Loucy (cell line): ENCODE measurements around the gene CHST12.
"Not testable (repeated sequence)": the region's sequence is repeated elsewhere in the genome, so short reads cannot be mapped to it uniquely, and the experiment has no call there.

Experiments used
- H2AFZ ChIP-seq: fragments of 200-600 bp; sonication (generic); 2 replicates; pipeline ENCODE4 v1.6.0; 2016; ENCODE audit warnings: antibody characterized with exemption, mild to moderate bottlenecking, low read length, moderate library complexity
- H3F3A ChIP-seq: fragments of 200-600 bp; 2 replicates; pipeline ENCODE4 v1.6.0; 2016; ENCODE audit warnings: antibody characterized with exemption, low read depth, mild to moderate bottlenecking
- H3K27me3 ChIP-seq: fragments of 200-600 bp; sonication (generic); 2 replicates; pipeline ENCODE4 v1.6.1; 2014; ENCODE audit warnings: low read length, mild to moderate bottlenecking; ENCODE audit not compliant: insufficient read depth, poor library complexity, severe bottlenecking
- H3K36me3 ChIP-seq: fragments of 200-600 bp; sonication (generic); 2 replicates; pipeline ENCODE4 v1.6.1; 2016; ENCODE audit warnings: low read length; ENCODE audit not compliant: insufficient read depth
- H3K4me1 ChIP-seq: fragments of 200-600 bp; sonication (generic); 2 replicates; pipeline ENCODE4 v1.5.1; 2014; ENCODE audit warnings: low read length, mild to moderate bottlenecking; ENCODE audit not compliant: insufficient read depth, poor library complexity, severe bottlenecking
- H3K4me2 ChIP-seq: fragments of 200-600 bp; sonication (generic); 2 replicates; pipeline ENCODE4 v1.6.0; 2014; ENCODE audit warnings: antibody characterized with exemption, low read length, low read depth, mild to moderate bottlenecking; ENCODE audit not compliant: poor library complexity, severe bottlenecking
- H3K4me3 ChIP-seq: fragments of 200-600 bp; sonication (generic); 2 replicates; pipeline ENCODE4 v1.5.1; 2014; ENCODE audit warnings: low read length, mild to moderate bottlenecking, mixed read lengths; ENCODE audit not compliant: poor library complexity, severe bottlenecking
- H3K79me2 ChIP-seq: fragments of 200-600 bp; sonication (generic); 2 replicates; pipeline ENCODE4 v1.6.1; 2014; ENCODE audit warnings: low read length; ENCODE audit not compliant: insufficient read depth
- H3K9ac ChIP-seq: fragments of 200-600 bp; sonication (generic); 2 replicates; pipeline ENCODE4 v1.6.0; 2014; ENCODE audit warnings: mild to moderate bottlenecking, low read depth, low read length, moderate library complexity; ENCODE audit not compliant: poor library complexity, severe bottlenecking
- H3K9me2 ChIP-seq: fragments of 200-600 bp; sonication (generic); replicated peaks from 2 replicates; pipeline ENCODE4 v1.6.1; 2016; ENCODE audit warnings: low read depth, low read length, mixed read lengths
- H3K9me3 ChIP-seq: fragments of 200-600 bp; sonication (generic); 2 replicates; pipeline ENCODE4 v1.6.1; 2014; ENCODE audit warnings: mild to moderate bottlenecking, antibody characterized with exemption, low read length, low read depth; ENCODE audit not compliant: insufficient read depth
- H4K20me1 ChIP-seq: fragments of 200-600 bp; sonication (generic); 2 replicates; pipeline ENCODE4 v1.6.0; 2014; ENCODE audit warnings: antibody characterized with exemption, low read length, mild to moderate bottlenecking; ENCODE audit not compliant: insufficient read depth, poor library complexity, severe bottlenecking
- EZH2phosphoT487 ChIP-seq: fragments of 200-600 bp; IDR thresholded peaks from 2 replicates; pipeline ENCODE4 v1.6.1; 2018; ENCODE audit warnings: antibody characterized with exemption, mild to moderate bottlenecking, moderate library complexity, borderline replicate concordance
- TF ChIP-seq, protein P1 (sequence below): fragments of 200-600 bp; sonication (generic); conservative IDR thresholded peaks from 2 replicates; pipeline ENCODE4 v1.5.1; 2014; ENCODE audit warnings: mild to moderate bottlenecking, antibody characterized with exemption, low read length

Gene CHST12

DNA sequence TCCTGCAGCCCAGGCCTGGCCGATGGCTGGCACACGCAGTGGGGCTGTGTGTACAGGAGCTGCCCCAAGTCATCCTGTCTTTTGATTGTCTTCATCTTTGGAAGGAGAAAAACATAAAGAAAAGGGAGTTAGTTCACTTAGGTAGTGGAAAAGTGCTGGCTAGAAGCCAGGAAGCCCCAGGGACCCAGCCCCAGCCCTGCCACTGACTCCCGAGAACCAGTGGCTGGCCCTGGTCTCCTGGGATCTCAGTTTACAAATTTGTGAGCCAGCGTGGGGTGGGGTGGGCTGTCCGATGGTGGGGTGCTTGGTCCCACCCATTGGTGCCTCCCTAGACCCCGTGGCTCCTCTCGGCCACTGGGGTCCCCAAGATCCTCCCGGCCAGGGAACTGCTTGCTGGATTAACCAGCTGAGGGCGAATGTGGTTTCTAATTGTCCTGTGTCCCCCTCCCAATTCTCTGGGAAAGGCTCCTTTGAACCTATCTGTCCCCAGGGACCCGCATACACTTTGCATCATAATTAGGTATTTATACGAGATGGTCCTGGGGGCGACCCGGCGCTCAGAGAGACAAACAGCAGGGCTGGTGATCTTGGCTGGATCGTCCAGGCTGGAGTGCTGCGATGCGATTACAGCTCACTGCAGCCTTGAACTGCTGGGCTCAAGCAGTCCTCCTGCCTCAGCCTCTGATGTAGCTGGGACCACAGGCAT is 16.3 kb upstream of the CHST12 start:
- Histone ChIP-seq H3K27me3 (no peaks in the 10 kb centered on the region), H3F3A (no peaks in the 10 kb centered on the region), H3K9me3 (no peaks in the 10 kb centered on the region), H3K4me1 (no peaks in the 10 kb centered on the region), H3K9me2 (no peaks in the 10 kb centered on the region), H4K20me1 (no peaks in the 10 kb centered on the region), H3K9ac (no peak overlapping the region), H3K4me3 (no peak overlapping the region), H3K36me3 (peaks cover 6% of the 10 kb centered on the region; the same call in 1 of the 2 replicates), H3K4me2 (no peak overlapping the region), H2AFZ (no peak overlapping the region), H3K79me2 (no peaks in the 10 kb centered on the region)
- TF ChIP-seq, protein P1, sequence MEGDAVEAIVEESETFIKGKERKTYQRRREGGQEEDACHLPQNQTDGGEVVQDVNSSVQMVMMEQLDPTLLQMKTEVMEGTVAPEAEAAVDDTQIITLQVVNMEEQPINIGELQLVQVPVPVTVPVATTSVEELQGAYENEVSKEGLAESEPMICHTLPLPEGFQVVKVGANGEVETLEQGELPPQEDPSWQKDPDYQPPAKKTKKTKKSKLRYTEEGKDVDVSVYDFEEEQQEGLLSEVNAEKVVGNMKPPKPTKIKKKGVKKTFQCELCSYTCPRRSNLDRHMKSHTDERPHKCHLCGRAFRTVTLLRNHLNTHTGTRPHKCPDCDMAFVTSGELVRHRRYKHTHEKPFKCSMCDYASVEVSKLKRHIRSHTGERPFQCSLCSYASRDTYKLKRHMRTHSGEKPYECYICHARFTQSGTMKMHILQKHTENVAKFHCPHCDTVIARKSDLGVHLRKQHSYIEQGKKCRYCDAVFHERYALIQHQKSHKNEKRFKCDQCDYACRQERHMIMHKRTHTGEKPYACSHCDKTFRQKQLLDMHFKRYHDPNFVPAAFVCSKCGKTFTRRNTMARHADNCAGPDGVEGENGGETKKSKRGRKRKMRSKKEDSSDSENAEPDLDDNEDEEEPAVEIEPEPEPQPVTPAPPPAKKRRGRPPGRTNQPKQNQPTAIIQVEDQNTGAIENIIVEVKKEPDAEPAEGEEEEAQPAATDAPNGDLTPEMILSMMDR = no peak
- TF ChIP-seq EZH2phosphoT487 = no peak

DNA sequence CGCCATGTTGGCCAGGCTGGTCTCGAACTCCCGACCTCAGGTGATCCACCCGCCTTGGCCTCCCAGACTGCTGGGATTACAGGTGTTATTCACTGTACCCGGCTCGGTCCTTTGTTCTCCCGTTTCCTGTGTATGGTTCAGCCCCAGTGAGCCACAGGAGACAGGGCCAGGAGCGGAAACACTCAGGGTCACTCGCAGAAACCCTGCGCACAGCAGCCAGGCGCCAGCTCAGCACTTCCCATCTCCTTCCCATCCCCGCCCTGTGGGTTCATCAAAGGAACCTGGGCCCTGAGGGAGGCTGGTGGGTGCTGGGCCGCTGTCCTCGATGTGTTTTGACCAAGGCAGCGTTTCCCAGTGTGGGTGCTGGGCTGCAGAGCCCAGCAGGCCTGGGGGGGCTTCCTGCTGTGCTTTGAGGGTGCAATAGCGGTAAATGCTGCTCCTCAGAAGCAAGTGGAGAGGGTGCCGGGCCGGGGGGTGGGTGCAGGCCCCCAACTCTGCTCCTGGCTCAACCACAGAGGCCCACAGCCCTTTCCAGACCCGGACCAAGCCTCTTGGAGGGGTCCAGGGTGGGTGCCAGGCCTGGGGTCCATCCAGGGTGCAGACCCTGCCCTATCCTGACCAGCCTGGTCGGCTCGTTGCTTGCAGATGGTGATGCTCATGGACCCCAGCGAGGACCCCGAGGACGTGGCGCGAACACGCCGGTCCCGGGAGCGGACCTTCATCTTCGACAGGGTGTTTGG is 15.3 kb upstream of the CHST12 start:
- H3K36me3 ChIP-seq = peaks cover 4% of the 10 kb centered on the region; the same call in 1 of the 2 replicates
- no peak for TF ChIP-seq EZH2phosphoT487
- TF ChIP-seq, protein P1 = no peak
- no peaks in the 10 kb centered on the region for H3K4me1 ChIP-seq
- H3K9me2 ChIP-seq = no peaks in the 10 kb centered on the region
- no peaks in the 10 kb centered on the region for H4K20me1 ChIP-seq
- no peak overlapping the region for H2AFZ ChIP-seq
- no peaks in the 10 kb centered on the region for H3K27me3 ChIP-seq
- no peaks in the 10 kb centered on the region for H3K79me2 ChIP-seq
- no peak overlapping the region for H3K4me3 ChIP-seq
- no peak overlapping the region for H3K4me2 ChIP-seq
- H3K9me3 ChIP-seq = no peaks in the 10 kb centered on the region
- H3F3A ChIP-seq = no peaks in the 10 kb centered on the region
- H3K9ac ChIP-seq = no peak overlapping the region

DNA sequence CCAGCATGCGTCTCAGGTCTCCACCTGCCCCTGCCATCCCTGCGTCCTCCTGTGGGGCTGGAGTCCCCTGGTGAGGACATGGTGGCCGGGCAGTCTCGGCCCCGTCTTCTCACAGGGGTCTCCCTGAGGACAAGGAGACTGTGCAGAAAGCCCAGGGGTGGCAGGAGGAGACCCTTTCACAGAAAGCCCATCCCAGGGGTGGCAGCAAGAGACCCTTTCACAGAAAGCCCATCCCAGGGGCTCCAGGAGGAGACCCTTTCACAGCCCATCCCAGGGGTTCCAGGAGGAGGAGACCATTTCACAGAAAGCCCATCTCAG is 14.8 kb upstream of the CHST12 start:
- Histone ChIP-seq H3F3A (no peaks in the 10 kb centered on the region), H3K4me3 (no peak overlapping the region), H3K4me1 (no peaks in the 10 kb centered on the region), H3K36me3 (no peaks in the 10 kb centered on the region), H3K9ac (no peak overlapping the region), H3K9me2 (no peaks in the 10 kb centered on the region), H2AFZ (no peak overlapping the region), H4K20me1 (no peaks in the 10 kb centered on the region), H3K9me3 (no peaks in the 10 kb centered on the region), H3K4me2 (no peak overlapping the region), H3K27me3 (no peaks in the 10 kb centered on the region), H3K79me2 (no peaks in the 10 kb centered on the region)
- no peak for TF ChIP-seq EZH2phosphoT487
- TF ChIP-seq, protein P1 = no peak

DNA sequence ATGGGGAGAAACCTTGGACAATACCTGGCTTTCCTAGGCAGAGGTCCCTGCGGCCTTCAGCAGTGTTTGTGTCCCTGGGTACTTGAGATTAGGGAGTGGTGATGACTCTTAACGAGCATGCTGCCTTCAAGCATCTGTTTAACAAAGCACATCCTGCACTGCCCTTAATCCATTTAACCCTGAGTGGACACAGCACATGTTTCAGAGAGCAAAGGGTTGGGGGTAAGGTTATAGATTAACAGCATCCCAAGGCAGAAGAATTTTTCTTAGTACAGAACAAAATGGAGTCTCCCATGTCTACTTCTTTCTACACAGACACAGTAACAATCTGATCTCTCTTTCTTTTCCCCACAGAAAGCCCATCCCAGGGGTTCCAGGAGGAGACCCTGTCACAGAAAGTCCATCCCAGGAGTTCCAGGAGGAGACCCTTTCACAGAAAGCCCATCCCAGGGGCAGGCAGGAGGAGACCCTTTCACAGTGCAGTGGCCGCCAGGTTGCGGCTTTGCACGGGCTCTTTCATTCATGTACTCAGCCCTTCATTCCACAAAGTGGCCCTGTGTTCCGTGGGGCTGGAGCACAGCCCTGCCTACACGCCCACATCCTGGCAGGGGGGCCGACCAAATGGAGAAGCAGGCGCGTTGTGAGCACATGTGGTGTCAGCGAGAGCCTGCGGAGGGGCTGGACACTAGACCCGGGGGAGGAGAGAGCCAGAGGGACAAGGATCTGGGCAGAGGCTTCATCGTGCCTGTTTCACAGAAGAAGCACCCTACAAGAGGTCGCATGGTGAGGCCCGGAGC is 13.2 kb upstream of the CHST12 start:
- H3K36me3 ChIP-seq, H3K9ac ChIP-seq, H3K9me2 ChIP-seq, H3K4me1 ChIP-seq, H3K79me2 ChIP-seq, H4K20me1 ChIP-seq, H3K27me3 ChIP-seq, H3K9me3 ChIP-seq, H3K4me2 ChIP-seq, H3K4me3 ChIP-seq, H2AFZ ChIP-seq, H3F3A ChIP-seq: not testable (repeated sequence)
